PC-3 (cell line): ENCODE results near the gene OSBPL2. TPM values are rescaled to one million over a fixed set of nuclear protein-coding genes. Genes with fewer than 3 reads are reported as not detected.

ENCODE experiments used
- ATAC-seq: fragments of 200-7000 bp; cut with Tn5 transposase; 2 replicates; pipeline ENCODE4 v1.9.1; 2020; ENCODE audit warnings: mild to moderate bottlenecking, moderate library complexity
- BruUV-seq: library from RNA; stranded (reverse); fragments of 400-500 nt; replicated peaks from 2 replicates; lab custom pipeline; 2021; lab: Mats Ljungman, UMichigan
- CTCF ChIA-PET: fragments of 300-600 bp; sonication (Branson Sonifier 250); formaldehyde crosslinking; loops from one replicate; lab custom pipeline; 2022; ENCODE audit warnings: antibody characterized with exemption; lab: Charles Lee
- POLR2A ChIA-PET: fragments of 300-600 bp; sonication (Branson Sonifier 250); formaldehyde crosslinking; loops from one replicate; lab custom pipeline; 2022; ENCODE audit warnings: antibody characterized with exemption; ENCODE audit not compliant: unreplicated experiment; lab: Charles Lee
- DNase-seq: peaks from one replicate; pipeline ENCODE4 v3.0.0-alpha.2; 2015
- H2AFZ ChIP-seq: fragments of 300-600 bp; sonication (generic); 2 replicates; pipeline ENCODE4 v1.6.0; 2016; ENCODE audit warnings: antibody characterized with exemption, low read length
- H3F3A ChIP-seq: fragments of 300-600 bp; sonication (generic); one replicate; pipeline ENCODE4 v1.6.0; 2017; ENCODE audit warnings: antibody characterized with exemption, low read length, control low read depth, mild to moderate bottlenecking; ENCODE audit not compliant: unreplicated experiment
- H3K27ac ChIP-seq: fragments of 300-600 bp; sonication (generic); 2 replicates; pipeline ENCODE4 v1.5.1; 2016; ENCODE audit warnings: mild to moderate bottlenecking, low read length
- H3K27me3 ChIP-seq: fragments of 300-600 bp; sonication (generic); 2 replicates; pipeline ENCODE4 v1.6.1; 2016; ENCODE audit warnings: low read length, mixed read lengths
- H3K36me3 ChIP-seq: fragments of 300-600 bp; sonication (generic); 2 replicates; pipeline ENCODE4 v1.6.1; 2016; ENCODE audit warnings: low read depth, mixed run types, low read length, mixed read lengths
- H3K4me1 ChIP-seq: fragments of 300-600 bp; sonication (generic); 2 replicates; pipeline ENCODE4 v1.5.1; 2016; ENCODE audit warnings: low read length; ENCODE audit not compliant: insufficient read depth
- H3K4me2 ChIP-seq: fragments of 300-600 bp; sonication (generic); 2 replicates; pipeline ENCODE4 v1.6.0; 2016; ENCODE audit warnings: low read length
- H3K4me3 ChIP-seq: fragments of 300-600 bp; sonication (generic); 2 replicates; pipeline ENCODE4 v1.5.1; 2016; ENCODE audit warnings: mild to moderate bottlenecking, low read length, mixed read lengths
- H3K79me2 ChIP-seq: fragments of 300-600 bp; sonication (generic); 2 replicates; pipeline ENCODE4 v1.6.1; 2017; ENCODE audit warnings: low read length, mixed read lengths
- H3K9ac ChIP-seq: fragments of 300-600 bp; sonication (generic); 2 replicates; pipeline ENCODE4 v1.6.0; 2016; ENCODE audit warnings: mild to moderate bottlenecking, low read length
- H3K9me2 ChIP-seq: fragments of 300-600 bp; sonication (generic); replicated peaks from 2 replicates; pipeline ENCODE4 v1.6.1; 2016; ENCODE audit warnings: mixed run types, low read length, mixed read lengths
- H3K9me3 ChIP-seq: fragments of 300-600 bp; sonication (generic); 2 replicates; pipeline ENCODE4 v1.6.1; 2016; ENCODE audit warnings: low read length, mixed read lengths
- H4K20me1 ChIP-seq: fragments of 300-600 bp; sonication (generic); 2 replicates; pipeline ENCODE4 v1.6.1; 2016; ENCODE audit warnings: low read length, mixed read lengths
- EZH2 ChIP-seq: fragments of 300-600 bp; sonication (generic); IDR thresholded peaks from one replicate; pipeline ENCODE4 v1.6.1; 2017; ENCODE audit warnings: antibody characterized with exemption, mild to moderate bottlenecking, low read length; ENCODE audit not compliant: unreplicated experiment
- EZH2phosphoT487 ChIP-seq: fragments of 300-600 bp; sonication (generic); IDR thresholded peaks from 2 replicates; pipeline ENCODE4 v1.6.1; 2018; ENCODE audit warnings: mild to moderate bottlenecking, antibody characterized with exemption, low read length, borderline replicate concordance
- intact Hi-C: fragments of 100-400 bp; cut with micrococcal nuclease; formaldehyde crosslinking; loops from 2 replicates; pipeline ENCODE4 v1.9.0; 2023
- total RNA-seq: library from RNA; depleted of rRNA; stranded (reverse); fragments of >200 nt; gene quantifications from 2 replicates; pipeline ENCODE4 v1.2.3, GENCODE V29; 2014
- TF ChIP-seq, protein P1 (sequence below): fragments of 300-600 bp; sonication (generic); conservative IDR thresholded peaks from 2 replicates; pipeline ENCODE4 v1.5.1; 2017; ENCODE audit warnings: antibody characterized with exemption, low read depth, mild to moderate bottlenecking, low read length

OSBPL2 gene
- total RNA-seq, 1 experiment from 2014 or later, result 39.7 TPM

DNA sequence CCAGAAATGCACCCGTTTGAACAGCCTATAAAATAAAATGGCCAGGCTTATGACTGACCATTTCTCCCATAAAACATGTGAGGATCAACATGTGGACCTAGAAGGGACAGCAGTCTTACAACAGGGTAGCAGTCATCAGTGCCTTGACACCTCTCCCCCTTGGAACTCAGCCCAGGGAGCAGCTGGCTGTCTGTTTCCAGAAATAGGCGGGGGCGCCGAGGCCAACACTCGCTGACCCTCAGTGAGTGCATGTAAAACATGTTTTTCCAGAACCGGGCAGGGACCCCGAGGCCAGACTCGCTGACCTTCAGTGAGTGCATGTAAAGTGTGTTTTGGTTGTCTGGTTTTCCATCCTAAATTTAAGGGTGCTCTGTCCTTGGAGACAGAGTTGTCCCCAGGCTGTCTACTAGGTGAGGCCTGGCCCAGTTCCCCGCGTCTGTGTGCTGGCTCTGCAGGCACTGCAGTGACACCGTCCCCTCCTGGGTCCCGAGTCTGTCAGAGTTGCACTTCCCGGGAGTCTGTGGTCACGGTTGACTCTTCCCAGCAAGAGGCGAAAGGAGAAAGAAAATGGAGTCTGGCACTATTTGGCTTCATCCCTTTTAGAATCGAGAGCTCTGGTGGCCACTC lies 44.7 kb downstream of the OSBPL2 start:
- POLR2A ChIA-PET, result no interaction called here
- Histone ChIP-seq H3K9me2 (no peaks in the 10 kb centered on the region), H3K36me3 (peaks cover 29% of the 10 kb centered on the region; the same call in 1 of the 2 replicates), H3K4me3 (no peak overlapping the region), H3K27ac (no peak overlapping the region), H3K4me1 (no peaks in the 10 kb centered on the region), H4K20me1 (no peaks in the 10 kb centered on the region), H3K9me3 (no peaks in the 10 kb centered on the region), H3F3A (no peaks in the 10 kb centered on the region), H3K79me2 (no peaks in the 10 kb centered on the region), H2AFZ (no peak overlapping the region), H3K27me3 (no peaks in the 10 kb centered on the region), H3K4me2 (no peak overlapping the region), H3K9ac (no peak overlapping the region)
- CTCF ChIA-PET, result no interaction called here
- intact Hi-C loops, result no loop called here
- ATAC-seq (no peak), DNase-seq (no peak)
- TF ChIP-seq EZH2phosphoT487 (no peak), EZH2 (no peak)
- TF ChIP-seq, protein P1, sequence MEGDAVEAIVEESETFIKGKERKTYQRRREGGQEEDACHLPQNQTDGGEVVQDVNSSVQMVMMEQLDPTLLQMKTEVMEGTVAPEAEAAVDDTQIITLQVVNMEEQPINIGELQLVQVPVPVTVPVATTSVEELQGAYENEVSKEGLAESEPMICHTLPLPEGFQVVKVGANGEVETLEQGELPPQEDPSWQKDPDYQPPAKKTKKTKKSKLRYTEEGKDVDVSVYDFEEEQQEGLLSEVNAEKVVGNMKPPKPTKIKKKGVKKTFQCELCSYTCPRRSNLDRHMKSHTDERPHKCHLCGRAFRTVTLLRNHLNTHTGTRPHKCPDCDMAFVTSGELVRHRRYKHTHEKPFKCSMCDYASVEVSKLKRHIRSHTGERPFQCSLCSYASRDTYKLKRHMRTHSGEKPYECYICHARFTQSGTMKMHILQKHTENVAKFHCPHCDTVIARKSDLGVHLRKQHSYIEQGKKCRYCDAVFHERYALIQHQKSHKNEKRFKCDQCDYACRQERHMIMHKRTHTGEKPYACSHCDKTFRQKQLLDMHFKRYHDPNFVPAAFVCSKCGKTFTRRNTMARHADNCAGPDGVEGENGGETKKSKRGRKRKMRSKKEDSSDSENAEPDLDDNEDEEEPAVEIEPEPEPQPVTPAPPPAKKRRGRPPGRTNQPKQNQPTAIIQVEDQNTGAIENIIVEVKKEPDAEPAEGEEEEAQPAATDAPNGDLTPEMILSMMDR, result no peak
- no TSS peak for BruUV-seq

DNA sequence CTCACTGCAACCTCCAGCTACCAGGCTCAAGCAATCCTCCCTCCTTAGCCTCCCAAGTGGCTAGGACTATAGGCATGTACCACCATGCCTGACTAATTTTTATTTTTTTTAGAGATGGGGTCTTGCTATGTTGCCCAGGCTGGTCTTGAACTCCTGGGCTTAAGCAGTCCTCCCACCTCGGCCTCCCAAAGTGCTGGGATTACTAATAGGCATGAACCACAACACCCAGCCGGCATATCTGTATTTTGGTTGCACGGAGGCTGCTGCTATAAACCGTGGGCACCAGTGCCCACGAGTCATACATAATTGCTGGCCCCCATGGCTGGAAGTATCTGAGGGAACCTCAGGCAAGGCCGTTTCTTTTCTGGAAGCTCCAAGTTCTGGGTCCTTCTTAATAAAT lies 46.1 kb downstream of the OSBPL2 start:
- DNase-seq (no peak), ATAC-seq (no peak)
- no peaks in the 10 kb centered on the region for H4K20me1 ChIP-seq
- H3K4me1 ChIP-seq, result no peaks in the 10 kb centered on the region
- H3K4me2 ChIP-seq, result no peak overlapping the region
- ChIA-PET POLR2A (no interaction called here), CTCF (no interaction called here)
- intact Hi-C loops, result no loop called here
- no peaks in the 10 kb centered on the region for H3K79me2 ChIP-seq
- no peak overlapping the region for H3K4me3 ChIP-seq
- no TSS peak for BruUV-seq
- TF ChIP-seq EZH2 (no peak), EZH2phosphoT487 (no peak)
- TF ChIP-seq, protein P1, result no peak
- no peak overlapping the region for H3K9ac ChIP-seq
- H3K9me2 ChIP-seq, result no peaks in the 10 kb centered on the region
- H3K27me3 ChIP-seq, result no peaks in the 10 kb centered on the region
- H3K9me3 ChIP-seq, result no peaks in the 10 kb centered on the region
- H2AFZ ChIP-seq, result no peak overlapping the region
- H3K27ac ChIP-seq, result no peak overlapping the region
- H3F3A ChIP-seq, result no peaks in the 10 kb centered on the region
- H3K36me3 ChIP-seq, result peaks cover 28% of the 10 kb centered on the region; the same call in 1 of the 2 replicates

DNA sequence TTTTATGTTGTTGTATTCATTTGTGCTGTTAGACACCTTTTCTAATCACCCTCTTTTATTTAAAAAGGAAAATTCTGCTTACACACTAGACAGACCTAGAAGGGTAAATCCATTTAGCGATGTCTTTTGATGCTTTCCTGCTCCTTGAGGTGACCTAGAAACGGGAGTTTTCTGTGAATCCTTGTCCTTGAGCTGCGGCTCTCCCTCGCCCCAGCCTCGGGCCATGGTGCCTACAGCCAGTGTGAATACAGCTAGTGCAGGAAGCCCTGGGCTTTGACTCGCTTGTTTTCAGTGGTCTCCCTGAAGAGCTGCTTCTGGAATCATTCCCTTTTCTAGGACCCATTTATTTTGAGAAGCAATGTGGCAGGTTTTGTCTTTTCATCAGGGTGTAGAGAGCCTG lies 46.8 kb downstream of the OSBPL2 start:
- Histone ChIP-seq H3K36me3 (peaks cover 21% of the 10 kb centered on the region; the same call in 1 of the 2 replicates), H2AFZ (no peak overlapping the region), H3K79me2 (no peaks in the 10 kb centered on the region), H3K27me3 (no peaks in the 10 kb centered on the region), H3K9me2 (no peaks in the 10 kb centered on the region), H4K20me1 (no peaks in the 10 kb centered on the region), H3K9me3 (no peaks in the 10 kb centered on the region), H3F3A (no peaks in the 10 kb centered on the region), H3K4me1 (no peaks in the 10 kb centered on the region), H3K4me3 (no peak overlapping the region), H3K4me2 (no peak overlapping the region), H3K9ac (no peak overlapping the region), H3K27ac (no peak overlapping the region)
- ChIA-PET POLR2A (no interaction called here), CTCF (no interaction called here)
- ATAC-seq (no peak), DNase-seq (no peak)
- BruUV-seq, result no TSS peak
- intact Hi-C loops, result no loop called here
- no peak for TF ChIP-seq EZH2
- TF ChIP-seq EZH2phosphoT487, result no peak
- TF ChIP-seq, protein P1, result no peak
